Measurements from ENCODE around the gene CDH6. TPM values are rescaled to one million over a fixed set of nuclear protein-coding genes. Genes with fewer than 3 reads are reported as not detected.

The CDH6 gene
- total RNA-seq, 1 donor from 2014 or later = 24.5 TPM

GRCh38 chr5:31300501-31300900 lies 107.0 kb downstream of the CDH6 start:
- intact Hi-C loops (cut with DNase I) = no loop called here
- DNase-seq (ENCODE audit: low spot score) (no peak), ATAC-seq (no peak)

GRCh38 chr5:31301833-31302232 lies 108.3 kb downstream of the CDH6 start:
- DNase-seq (ENCODE audit: low spot score) (no peak), ATAC-seq (no peak)
- intact Hi-C loops (cut with DNase I) = no loop called here

GRCh38 chr5:31303688-31304087 lies 110.2 kb downstream of the CDH6 start:
- intact Hi-C loops (cut with DNase I) = no loop called here
- no peak for ATAC-seq
- no peak for DNase-seq (ENCODE audit: low spot score)

- ATAC-seq (no peak), DNase-seq (ENCODE audit: low spot score) (no peak)
- intact Hi-C loops (cut with DNase I) = no loop called here
Measured at GRCh38 chr5:31317665-31318064, 124.2 kb downstream of the CDH6 start.

- DNase-seq (ENCODE audit: low spot score) (no peak), ATAC-seq (no peak)
- intact Hi-C loops (cut with DNase I) = no loop called here
Measured at GRCh38 chr5:31319335-31319734, 125.8 kb downstream of the CDH6 start.

- intact Hi-C loops (cut with DNase I) = no loop called here
- no peak for DNase-seq (ENCODE audit: low spot score)
- ATAC-seq = no peak
Measured at GRCh38 chr5:31322946-31323345, 129.5 kb downstream of the CDH6 start.

GRCh38 chr5:31324842-31325241 lies 131.4 kb downstream of the CDH6 start:
- intact Hi-C loops (cut with DNase I) = no loop called here
- ATAC-seq (no peak), DNase-seq (ENCODE audit: low spot score) (no peak)

GRCh38 chr5:31328040-31328733 lies 134.7 kb downstream of the CDH6 start:
- no peak for ATAC-seq
- intact Hi-C loops (cut with DNase I) = no loop called here
- DNase-seq (ENCODE audit: low spot score) = no peak

- DNase-seq (ENCODE audit: low spot score) (no peak), ATAC-seq (no peak)
- intact Hi-C loops (cut with DNase I) = no loop called here
Measured at GRCh38 chr5:31329715-31330114, 136.2 kb downstream of the CDH6 start.

- intact Hi-C loops (cut with DNase I) = no loop called here
- ATAC-seq (no peak), DNase-seq (ENCODE audit: low spot score) (no peak)
Measured at GRCh38 chr5:31332160-31332559, 138.7 kb downstream of the CDH6 start.

- ATAC-seq = no peak
Measured at GRCh38 chr5:31333475-31333874, 140.0 kb downstream of the CDH6 start.

GRCh38 chr5:31334061-31334860 lies 140.8 kb downstream of the CDH6 start:
- intact Hi-C loops (cut with DNase I) = no loop called here
- no peak for DNase-seq (ENCODE audit: low spot score)
- ATAC-seq = no peak

More at GRCh38 chr5:31333475-31333874, 140.0 kb downstream of the CDH6 start:
- intact Hi-C loops (cut with DNase I) = no loop called here
- no peak for DNase-seq (ENCODE audit: low spot score)

GRCh38 chr5:31335456-31335855 lies 142.0 kb downstream of the CDH6 start:
- no peak for DNase-seq (ENCODE audit: low spot score)
- no peak for ATAC-seq
- intact Hi-C loops (cut with DNase I) = no loop called here

GRCh38 chr5:31343946-31344345 lies 150.5 kb downstream of the CDH6 start:
- DNase-seq (ENCODE audit: low spot score) (no peak), ATAC-seq (no peak)
- intact Hi-C loops (cut with DNase I) = no loop called here

- DNase-seq (ENCODE audit: low spot score) (no peak), ATAC-seq (no peak)
- intact Hi-C loops (cut with DNase I) = no loop called here
Measured at GRCh38 chr5:31346896-31347551, 153.5 kb downstream of the CDH6 start.

GRCh38 chr5:31347552-31347905 lies 154.0 kb downstream of the CDH6 start:
- no peak for ATAC-seq
- DNase-seq (ENCODE audit: low spot score) = no peak
- intact Hi-C loops (cut with DNase I) = no loop called here

GRCh38 chr5:31350395-31350794 lies 156.9 kb downstream of the CDH6 start:
- ATAC-seq = no peak

GRCh38 chr5:31355337-31355736 lies 161.9 kb downstream of the CDH6 start:
- DNase-seq (ENCODE audit: low spot score) = no peak
- no peak for ATAC-seq
- intact Hi-C loops (cut with DNase I) = no loop called here

More at GRCh38 chr5:31350395-31350794, 156.9 kb downstream of the CDH6 start:
- intact Hi-C loops (cut with DNase I) = no loop called here
- no peak for DNase-seq (ENCODE audit: low spot score)

GRCh38 chr5:31357038-31357437 lies 163.6 kb downstream of the CDH6 start:
- ATAC-seq = no peak
- no peak for DNase-seq (ENCODE audit: low spot score)
- intact Hi-C loops (cut with DNase I) = no loop called here

- DNase-seq (ENCODE audit: low spot score) (no peak), ATAC-seq (no peak)
- intact Hi-C loops (cut with DNase I) = no loop called here
Measured at GRCh38 chr5:31359839-31360238, 166.4 kb downstream of the CDH6 start.
